Muscle of leg (tissue), 11 donors: ENCODE data around the gene CDKN2AIPNL. TPM values are rescaled to one million over a fixed set of nuclear protein-coding genes. Genes with fewer than 3 reads are reported as not detected.
A peak's percentile ranks its signal among the peaks of the same experiment; 100 is the strongest.

Experiments
- DNase-seq: peaks from one replicate; pipeline ENCODE4 v3.0.0; 2013
- H3K27ac ChIP-seq: one replicate; pipeline ENCODE4 v1.5.1; 2013; ENCODE audit warnings: mild to moderate bottlenecking, low read length, control low read depth
- H3K27me3 ChIP-seq: one replicate; pipeline ENCODE4 v1.6.1; 2013; ENCODE audit warnings: low read length; ENCODE audit not compliant: control insufficient read depth, insufficient read depth
- H3K36me3 ChIP-seq: one replicate; pipeline ENCODE4 v1.6.1; 2013; ENCODE audit warnings: low read length; ENCODE audit not compliant: control insufficient read depth, insufficient read depth
- H3K4me1 ChIP-seq: one replicate; pipeline ENCODE4 v1.6.1; 2013; ENCODE audit warnings: low read length; ENCODE audit not compliant: control insufficient read depth, insufficient read depth
- H3K4me3 ChIP-seq: one replicate; pipeline ENCODE4 v1.5.1; 2013; ENCODE audit warnings: low read length, control low read depth
- H3K9me3 ChIP-seq: replicated peaks from 2 replicates; pipeline ENCODE4 v1.6.1; 2013; ENCODE audit warnings: low read depth, low read length; ENCODE audit not compliant: control insufficient read depth
- WGBS: methylation state at CpG from one replicate; pipeline ENCODE4 v1.1.5; 2013; ENCODE audit warnings: missing lambda C conversion rate; ENCODE audit not compliant: insufficient coverage; 5-methylcytosine and 5-hydroxymethylcytosine counted together
- polyA plus RNA-seq, 8 donors: library from polyadenylated mRNA; unstranded; fragments of 120-200 nt; gene quantifications; one replicate each; pipeline versions ENCODE4 v1.2.1 to v1.2.3, GENCODE V29; 2013; ENCODE audit warnings: inconsistent platforms in 1 of 8, low replicate concordance in 1 of 8; ENCODE audit not compliant: insufficient read length in 8 of 8, insufficient read depth in 1 of 8
- total RNA-seq: library from RNA; stranded (reverse); fragments of 120-200 nt; gene quantifications from one replicate; pipeline ENCODE4 v1.2.4, GENCODE V29; 2013

The CDKN2AIPNL gene
- total and polyA plus RNA-seq, 9 donors, result 26.3 to 32.1 (median 27.8) TPM

GRCh38 chr5:134410822-134411221 lies 859 bp downstream of the CDKN2AIPNL start:
- Histone ChIP-seq H3K27me3 (no peaks in the 10 kb centered on the region), H3K4me1 (peaks cover 12% of the 10 kb centered on the region), H3K36me3 (peaks cover 7% of the 10 kb centered on the region), H3K27ac (no peak overlapping the region), H3K4me3 (peak overlapping the region; percentile 78), H3K9me3 (no peaks in the 10 kb centered on the region)
- no peak for DNase-seq
- WGBS, result 91% methylated on average over 1 of the region's 4 CpGs

GRCh38 chr5:134409321-134409720 lies 2.4 kb downstream of the CDKN2AIPNL start:
- Histone ChIP-seq H3K27me3 (no peaks in the 10 kb centered on the region), H3K4me1 (peaks cover 12% of the 10 kb centered on the region), H3K4me3 (no peak overlapping the region), H3K36me3 (peaks cover 9% of the 10 kb centered on the region), H3K9me3 (no peaks in the 10 kb centered on the region), H3K27ac (no peak overlapping the region)
- 88% methylated on average over 5 of the region's 6 CpGs for WGBS
- no peak for DNase-seq

GRCh38 chr5:134406390-134406789 lies 5.3 kb downstream of the CDKN2AIPNL start:
- peaks cover 7% of the 10 kb centered on the region for H3K4me1 ChIP-seq
- H3K36me3 ChIP-seq, result peaks cover 13% of the 10 kb centered on the region
- no peak overlapping the region for H3K4me3 ChIP-seq
- no peaks in the 10 kb centered on the region for H3K27me3 ChIP-seq
- WGBS, result no CpG with 5 or more reads among the region's 1 CpG
- DNase-seq, result no peak
- H3K9me3 ChIP-seq, result no peaks in the 10 kb centered on the region
- H3K27ac ChIP-seq, result no peak overlapping the region

GRCh38 chr5:134403951-134404350 lies 7.7 kb downstream of the CDKN2AIPNL start:
- Histone ChIP-seq H3K4me1 (no peaks in the 10 kb centered on the region), H3K36me3 (peaks cover 14% of the 10 kb centered on the region), H3K4me3 (no peak overlapping the region), H3K27ac (no peak overlapping the region), H3K27me3 (no peaks in the 10 kb centered on the region), H3K9me3 (no peaks in the 10 kb centered on the region)
- WGBS, result 100% methylated on average over 1 of the region's 5 CpGs
- DNase-seq, result no peak

- H3K4me1 ChIP-seq, result no peaks in the 10 kb centered on the region
- no peak overlapping the region for H3K27ac ChIP-seq
- peaks cover 28% of the 10 kb centered on the region for H3K36me3 ChIP-seq
- WGBS, result no CpG with 5 or more reads among the region's 2 CpGs
- no peaks in the 10 kb centered on the region for H3K9me3 ChIP-seq
- DNase-seq, result peak; percentile 5
- no peak overlapping the region for H3K4me3 ChIP-seq
- no peaks in the 10 kb centered on the region for H3K27me3 ChIP-seq
Observed at GRCh38 chr5:134398609-134399155, 13.0 kb downstream of the CDKN2AIPNL start.

- peaks cover 35% of the 10 kb centered on the region for H3K36me3 ChIP-seq
- no peak overlapping the region for H3K27ac ChIP-seq
- no peaks in the 10 kb centered on the region for H3K4me1 ChIP-seq
- no peaks in the 10 kb centered on the region for H3K27me3 ChIP-seq
- H3K4me3 ChIP-seq, result no peak overlapping the region
- H3K9me3 ChIP-seq, result no peaks in the 10 kb centered on the region
- no peak for DNase-seq
- 100% methylated on average over 1 of the region's 2 CpGs for WGBS
Observed at GRCh38 chr5:134397196-134397595, 14.5 kb downstream of the CDKN2AIPNL start.

GRCh38 chr5:134396274-134396673 lies 15.4 kb downstream of the CDKN2AIPNL start:
- Histone ChIP-seq H3K4me1 (no peaks in the 10 kb centered on the region), H3K4me3 (no peak overlapping the region), H3K27me3 (no peaks in the 10 kb centered on the region), H3K36me3 (peaks cover 35% of the 10 kb centered on the region), H3K9me3 (no peaks in the 10 kb centered on the region), H3K27ac (no peak overlapping the region)
- DNase-seq, result no peak
- WGBS, result 90% methylated on average over 3 of the region's 4 CpGs

GRCh38 chr5:134394932-134395331 lies 16.7 kb downstream of the CDKN2AIPNL start:
- Histone ChIP-seq H3K36me3 (peaks cover 40% of the 10 kb centered on the region), H3K4me3 (no peak overlapping the region), H3K27ac (no peak overlapping the region), H3K9me3 (no peaks in the 10 kb centered on the region), H3K4me1 (no peaks in the 10 kb centered on the region), H3K27me3 (no peaks in the 10 kb centered on the region)
- WGBS, result 100% methylated on average over 3 of the region's 7 CpGs
- no peak for DNase-seq

- Histone ChIP-seq H3K9me3 (no peaks in the 10 kb centered on the region), H3K4me1 (no peaks in the 10 kb centered on the region), H3K27me3 (no peaks in the 10 kb centered on the region), H3K36me3 (peaks cover 46% of the 10 kb centered on the region), H3K4me3 (no peak overlapping the region), H3K27ac (no peak overlapping the region)
- no CpG with 5 or more reads among the region's 2 CpGs for WGBS
- no peak for DNase-seq
Observed at GRCh38 chr5:134392301-134392700, 19.4 kb downstream of the CDKN2AIPNL start.

- Histone ChIP-seq H3K4me3 (no peak overlapping the region), H3K36me3 (peaks cover 38% of the 10 kb centered on the region), H3K4me1 (no peaks in the 10 kb centered on the region), H3K27me3 (no peaks in the 10 kb centered on the region), H3K27ac (no peak overlapping the region), H3K9me3 (no peaks in the 10 kb centered on the region)
- 100% methylated on average over 1 of the region's 1 CpG for WGBS
- DNase-seq, result no peak
Observed at GRCh38 chr5:134387443-134387842, 24.2 kb downstream of the CDKN2AIPNL start.
